ENCODE measurements around the gene RBM4B.

RBM4B gene

DNA sequence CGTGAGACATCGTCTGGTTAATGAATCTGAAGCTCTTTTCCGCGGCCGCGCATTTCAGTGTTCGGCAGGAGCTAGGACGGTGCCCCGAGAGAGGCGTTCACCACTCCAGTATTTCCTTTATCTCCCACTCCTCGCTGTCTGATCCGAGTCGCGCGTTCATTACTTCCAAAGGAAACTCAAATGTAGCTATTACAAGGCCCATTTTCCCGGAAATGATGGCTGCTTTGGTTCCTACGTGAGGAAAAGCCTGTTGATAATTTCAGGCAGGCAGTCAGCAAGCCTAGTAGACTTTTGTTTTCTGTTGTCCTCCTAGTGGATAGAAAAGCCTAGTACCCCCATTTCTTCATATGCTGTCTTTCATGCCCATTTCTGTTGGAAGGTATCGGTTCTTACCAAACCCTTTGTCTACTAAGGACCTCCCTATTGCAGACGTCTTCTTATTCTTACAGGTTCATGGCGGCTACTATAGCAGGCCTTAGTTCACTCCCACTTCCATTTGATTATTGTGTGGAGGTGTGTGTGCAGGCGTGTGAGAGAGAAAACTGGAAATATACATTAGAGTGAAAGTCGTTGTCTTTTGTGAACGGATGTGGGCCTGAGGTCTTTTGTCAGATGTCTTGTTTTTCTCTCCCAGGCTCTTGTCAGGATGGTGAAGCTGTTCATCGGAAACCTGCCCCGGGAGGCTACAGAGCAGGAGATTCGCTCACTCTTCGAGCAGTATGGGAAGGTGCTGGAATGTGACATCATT lies 38.4 kb downstream of the RBM4B start:
- no peak for DNase-seq

DNA sequence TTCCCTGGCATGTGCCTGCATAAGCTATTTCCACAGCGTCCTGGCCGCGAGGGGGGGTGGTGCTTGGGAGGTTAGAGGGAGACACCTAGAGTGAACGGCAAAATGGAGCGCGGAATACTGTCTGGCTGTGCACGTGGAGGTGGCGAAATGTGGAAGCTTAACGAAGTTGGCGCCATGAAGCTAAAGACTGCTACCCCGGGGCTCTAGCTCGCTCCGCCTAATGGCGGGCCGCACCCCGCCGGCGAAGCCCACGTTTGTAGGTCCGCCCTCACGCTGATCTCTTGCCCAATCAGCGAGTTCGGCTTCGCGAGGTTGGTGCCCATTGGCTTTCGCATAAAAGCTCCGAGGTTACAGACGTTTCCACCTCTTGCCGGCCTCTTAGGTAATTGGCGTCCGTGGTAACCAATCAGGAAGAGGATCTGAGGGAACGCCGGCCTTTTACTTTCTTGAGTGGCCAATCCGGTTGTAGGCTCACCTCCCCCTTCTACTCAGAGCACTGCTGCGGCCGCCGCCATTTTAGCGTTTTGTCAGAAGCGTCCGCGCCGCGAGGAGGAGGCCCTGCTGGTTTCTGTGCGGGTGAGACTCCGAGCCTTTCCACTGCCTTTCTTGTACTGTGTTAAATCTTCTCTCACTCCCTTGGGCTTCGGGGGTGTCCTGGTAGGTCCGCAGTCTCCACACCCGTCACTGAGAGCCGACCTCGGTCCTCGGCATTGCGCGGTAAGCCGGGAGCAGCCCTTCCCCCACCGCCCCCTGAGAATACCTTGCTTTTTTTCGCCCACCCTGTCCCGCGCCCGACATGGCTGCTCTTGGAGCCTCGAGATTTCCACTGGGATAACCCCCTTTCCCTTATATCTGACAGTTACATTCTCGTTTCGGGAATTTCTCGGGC lies 39.3 kb downstream of the RBM4B start, which contains the start of gene RBM4:
Gene RBM4, plus strand, starts transcription at position 527 of the 889 bp plus-strand sequence. CDS start 1,009 bp downstream, outside the sequence.
- peak; percentile 98 for DNase-seq

DNA sequence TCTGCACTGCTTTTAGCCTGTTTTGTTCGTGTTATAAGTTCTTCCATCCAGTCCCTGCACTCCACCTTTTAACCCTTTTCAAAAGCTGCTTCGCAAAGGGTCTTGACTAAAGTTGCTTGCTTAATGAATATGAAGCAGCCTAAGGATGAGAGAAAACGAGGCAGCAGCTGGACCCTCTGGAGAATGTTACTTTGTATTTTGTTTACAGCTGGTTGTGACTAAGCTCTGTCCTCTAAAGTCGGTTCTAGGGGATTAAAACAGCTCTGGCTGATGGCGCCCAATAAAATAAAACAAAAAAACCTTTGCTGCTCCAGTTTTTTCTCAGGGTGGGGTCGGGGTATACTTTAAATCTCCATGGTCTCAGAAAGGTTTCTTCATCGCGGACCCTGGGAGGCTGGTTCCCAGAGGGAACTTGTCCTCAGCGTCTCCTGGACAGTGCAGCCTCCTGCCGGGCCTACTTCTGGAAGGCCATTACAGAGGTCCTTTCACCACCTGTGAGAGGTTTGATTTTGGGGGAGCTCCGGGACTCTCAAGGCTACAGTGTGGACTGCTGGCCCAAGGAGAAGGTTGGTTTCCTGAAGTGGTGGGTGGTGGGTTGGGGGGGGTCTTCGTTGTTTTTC lies 40.0 kb downstream of the RBM4B start:
- no peak for DNase-seq

DNA sequence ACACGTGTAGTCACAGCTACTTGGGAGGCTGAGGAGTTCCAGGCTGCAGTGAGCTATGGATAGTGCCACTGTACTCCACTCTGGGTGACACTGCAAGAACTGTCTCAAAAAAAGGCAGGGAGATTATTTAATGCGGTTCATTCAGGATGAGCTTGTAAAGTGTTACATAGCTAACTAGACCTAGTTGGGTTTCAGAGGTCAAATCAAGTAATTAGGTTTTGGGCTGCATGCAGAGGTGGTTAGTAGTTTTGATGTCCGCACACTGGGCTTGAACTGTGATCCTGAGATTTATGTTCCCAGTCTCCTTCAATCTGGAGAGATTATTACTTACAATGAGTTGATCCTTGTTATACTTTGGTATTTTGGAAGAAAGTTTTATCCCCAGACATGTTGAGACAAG lies 41.3 kb downstream of the RBM4B start:
- no peak for DNase-seq

DNA sequence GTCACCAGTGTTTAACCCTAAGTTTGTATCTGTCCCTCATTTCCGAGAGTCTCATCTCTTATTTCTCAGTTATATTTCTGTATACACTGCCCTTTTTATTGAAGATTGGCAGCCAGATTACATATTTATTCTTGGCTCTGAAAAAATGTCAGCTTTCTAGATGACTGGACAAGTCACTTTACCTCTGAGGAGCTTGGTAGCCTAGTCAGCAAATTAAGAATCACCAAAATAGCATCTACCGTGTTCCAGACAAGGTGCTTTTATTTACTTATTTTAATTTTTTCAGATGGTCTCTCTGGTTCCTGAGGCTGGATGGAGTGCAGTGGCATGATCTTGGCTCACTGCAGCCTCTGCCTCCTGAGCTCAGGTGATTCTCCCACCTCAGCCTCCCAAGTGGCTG lies 44.7 kb downstream of the RBM4B start:
- no peak for DNase-seq

DNA sequence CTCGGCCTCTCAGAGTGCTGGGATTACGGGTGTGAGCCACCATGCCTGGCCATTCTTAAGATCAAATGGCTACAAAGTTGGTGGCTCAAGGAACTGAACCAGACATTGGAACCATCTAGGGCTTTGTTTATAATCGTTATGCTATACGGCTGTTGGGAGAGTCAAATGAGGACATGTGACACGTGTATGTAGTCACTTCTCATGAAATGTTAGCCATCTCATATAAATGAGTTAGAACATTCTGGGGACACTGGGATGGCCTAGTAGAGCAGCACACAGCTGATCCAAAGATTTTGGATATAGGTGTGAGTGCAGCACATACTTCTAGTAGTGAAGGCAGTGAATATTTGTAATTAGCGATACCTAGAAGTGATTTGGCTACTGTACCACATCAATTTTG lies 45.8 kb downstream of the RBM4B start:
- no peak for DNase-seq

DNA sequence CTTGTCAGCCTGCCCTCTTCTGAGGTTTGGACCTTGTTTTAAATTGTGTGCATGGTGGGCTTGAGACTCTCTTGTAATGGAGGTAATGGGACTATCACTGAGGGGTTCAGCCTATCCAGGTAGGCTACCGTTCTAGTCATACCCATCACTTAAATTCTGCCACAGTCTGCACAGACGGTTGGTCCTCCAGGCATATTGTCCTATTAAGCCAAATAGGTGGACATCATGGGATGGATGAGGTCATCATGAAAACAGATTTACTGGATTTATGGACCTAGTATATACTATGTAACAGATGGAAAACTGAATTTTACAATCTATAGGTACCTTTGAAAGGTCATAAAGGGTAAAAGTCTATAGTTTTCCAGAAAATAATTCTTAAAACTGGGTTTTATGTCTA lies 48.3 kb downstream of the RBM4B start:
- no peak for DNase-seq

DNA sequence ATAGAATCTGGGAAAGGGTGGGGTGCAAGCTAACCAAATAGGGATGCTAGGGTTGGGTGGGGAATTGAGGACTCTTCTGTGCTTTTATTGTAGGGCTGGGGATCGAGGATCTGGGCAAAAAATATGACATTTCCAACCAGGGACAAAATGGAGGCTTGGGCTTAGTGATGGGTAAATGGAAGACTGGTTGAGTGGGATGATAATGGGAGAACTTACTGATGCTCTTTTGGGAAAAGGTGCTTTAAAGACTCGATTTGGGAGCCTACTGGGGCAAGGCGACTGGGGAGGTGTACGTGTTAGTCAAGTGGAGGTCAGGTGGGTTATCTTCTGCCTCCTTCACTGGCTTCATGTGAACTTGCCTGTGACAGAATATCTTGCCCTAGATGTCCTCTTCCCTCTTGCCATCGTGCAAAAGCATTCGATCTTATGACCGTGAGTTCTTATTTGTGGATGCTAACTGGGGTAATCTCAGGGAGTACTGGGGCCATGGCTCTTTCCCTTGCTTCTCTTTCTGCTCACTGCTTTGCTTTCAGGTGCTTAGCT lies 49.6 kb downstream of the RBM4B start:
- DNase-seq = no peak

DNA sequence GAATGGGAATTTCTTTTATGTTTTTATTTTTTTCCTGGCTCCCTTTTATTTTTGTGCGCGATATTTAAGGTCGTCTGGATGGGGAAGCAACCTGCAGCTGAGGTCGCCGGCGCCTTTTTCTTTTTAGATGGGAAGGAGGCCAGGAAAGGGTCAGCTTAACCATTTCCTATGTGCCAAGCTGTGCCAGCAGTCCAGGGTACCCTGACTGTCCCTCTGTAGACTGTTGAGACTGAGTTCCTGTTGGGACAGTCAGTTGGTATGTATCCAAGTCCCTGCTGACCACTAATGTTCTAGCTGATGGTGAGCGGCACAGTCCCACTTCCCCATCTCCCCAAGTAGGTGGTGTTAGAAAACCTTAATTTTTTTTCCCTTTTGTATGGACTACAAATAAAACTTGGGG lies 50.8 kb downstream of the RBM4B start:
- DNase-seq = no peak

DNA sequence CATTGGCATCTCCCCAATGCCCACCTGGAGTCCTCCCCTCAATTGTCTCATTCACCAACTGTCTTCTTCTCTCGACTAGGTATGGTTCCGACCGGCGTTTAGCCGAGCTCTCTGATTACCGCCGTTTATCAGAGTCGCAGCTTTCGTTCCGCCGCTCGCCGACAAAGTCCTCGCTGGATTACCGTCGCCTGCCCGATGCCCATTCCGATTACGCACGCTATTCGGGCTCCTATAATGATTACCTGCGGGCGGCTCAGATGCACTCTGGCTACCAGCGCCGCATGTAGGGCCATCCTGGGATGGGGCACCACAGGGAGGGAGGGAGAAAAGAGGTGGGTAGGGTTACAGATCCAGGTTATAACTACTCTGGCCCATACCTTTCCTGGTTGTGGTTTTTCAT lies 51.3 kb downstream of the RBM4B start:
- no peak for DNase-seq

DNA sequence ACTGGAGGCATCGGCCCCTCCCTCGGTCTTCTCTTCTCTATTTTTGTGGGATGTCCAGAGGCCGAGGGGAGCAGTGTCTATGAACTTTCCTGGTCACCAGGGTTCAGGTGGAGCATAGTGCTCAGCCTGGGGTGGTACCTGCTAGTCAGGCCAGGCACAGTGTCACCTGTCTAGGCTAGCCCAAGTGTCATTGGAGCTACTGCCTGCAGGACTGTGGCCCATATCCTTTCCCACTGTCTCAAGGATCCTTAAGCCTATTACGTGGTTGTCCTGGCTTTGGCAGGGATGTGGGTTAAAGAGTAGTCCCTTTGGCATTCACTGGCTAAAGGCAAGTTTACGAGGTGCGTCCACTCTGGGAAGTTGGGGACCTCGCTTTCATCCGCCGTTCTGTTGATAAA lies 51.9 kb downstream of the RBM4B start:
- no peak for DNase-seq

DNA sequence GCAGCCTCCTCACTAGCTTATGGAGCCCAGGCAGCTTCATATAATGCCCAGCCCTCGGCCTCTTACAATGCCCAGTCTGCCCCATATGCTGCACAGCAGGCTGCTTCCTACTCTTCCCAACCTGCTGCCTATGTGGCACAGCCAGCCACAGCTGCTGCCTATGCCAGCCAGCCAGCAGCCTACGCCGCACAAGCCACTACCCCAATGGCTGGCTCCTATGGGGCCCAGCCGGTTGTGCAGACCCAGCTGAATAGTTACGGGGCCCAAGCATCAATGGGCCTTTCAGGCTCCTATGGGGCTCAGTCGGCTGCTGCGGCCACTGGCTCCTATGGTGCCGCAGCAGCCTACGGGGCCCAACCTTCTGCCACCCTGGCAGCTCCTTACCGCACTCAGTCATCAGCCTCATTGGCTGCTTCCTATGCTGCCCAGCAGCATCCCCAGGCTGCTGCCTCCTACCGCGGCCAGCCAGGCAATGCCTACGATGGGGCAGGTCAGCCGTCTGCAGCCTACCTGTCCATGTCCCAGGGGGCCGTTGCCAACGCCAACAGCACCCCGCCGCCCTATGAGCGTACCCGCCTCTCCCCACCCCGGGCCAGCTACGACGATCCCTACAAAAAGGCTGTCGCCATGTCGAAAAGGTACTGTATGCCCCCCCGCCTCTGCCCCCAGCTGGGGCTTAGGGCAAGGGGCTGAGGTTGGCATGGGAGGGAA lies 52.5 kb downstream of the RBM4B start:
- no peak for DNase-seq

DNA sequence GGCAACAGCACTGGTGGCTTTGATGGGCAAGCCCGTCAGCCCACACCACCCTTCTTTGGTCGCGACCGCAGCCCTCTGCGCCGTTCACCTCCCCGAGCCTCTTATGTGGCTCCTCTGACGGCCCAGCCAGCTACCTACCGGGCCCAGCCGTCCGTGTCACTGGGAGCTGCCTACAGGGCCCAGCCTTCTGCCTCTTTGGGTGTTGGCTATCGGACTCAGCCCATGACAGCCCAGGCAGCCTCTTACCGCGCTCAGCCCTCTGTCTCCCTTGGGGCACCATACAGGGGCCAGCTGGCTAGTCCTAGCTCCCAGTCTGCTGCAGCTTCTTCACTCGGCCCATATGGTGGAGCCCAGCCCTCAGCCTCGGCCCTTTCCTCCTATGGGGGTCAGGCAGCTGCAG lies 53.2 kb downstream of the RBM4B start:
- no peak for DNase-seq

DNA sequence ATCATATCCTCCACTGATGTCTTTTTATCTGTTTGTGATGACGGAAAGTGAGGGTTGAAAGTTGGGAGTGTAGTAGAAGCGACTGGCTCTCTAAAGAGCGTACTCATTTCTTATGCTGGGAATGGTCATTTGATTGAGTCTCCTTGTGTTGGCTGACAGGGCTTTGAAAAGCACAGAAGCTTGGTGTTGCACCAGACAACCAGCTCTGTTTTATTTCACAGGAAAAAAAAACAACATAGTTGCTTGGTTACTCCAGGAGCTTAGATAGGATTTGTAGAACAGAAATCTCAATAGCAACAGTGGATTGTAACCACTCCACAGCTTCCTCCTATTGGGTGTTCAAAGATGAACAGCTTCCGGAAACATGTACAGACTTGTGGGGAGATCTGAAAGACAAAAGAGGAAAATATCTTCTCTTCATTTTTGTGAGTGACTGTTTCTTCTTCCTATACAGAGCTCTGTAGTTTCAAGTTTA lies 58.6 kb downstream of the RBM4B start:
- no peak for DNase-seq

DNA sequence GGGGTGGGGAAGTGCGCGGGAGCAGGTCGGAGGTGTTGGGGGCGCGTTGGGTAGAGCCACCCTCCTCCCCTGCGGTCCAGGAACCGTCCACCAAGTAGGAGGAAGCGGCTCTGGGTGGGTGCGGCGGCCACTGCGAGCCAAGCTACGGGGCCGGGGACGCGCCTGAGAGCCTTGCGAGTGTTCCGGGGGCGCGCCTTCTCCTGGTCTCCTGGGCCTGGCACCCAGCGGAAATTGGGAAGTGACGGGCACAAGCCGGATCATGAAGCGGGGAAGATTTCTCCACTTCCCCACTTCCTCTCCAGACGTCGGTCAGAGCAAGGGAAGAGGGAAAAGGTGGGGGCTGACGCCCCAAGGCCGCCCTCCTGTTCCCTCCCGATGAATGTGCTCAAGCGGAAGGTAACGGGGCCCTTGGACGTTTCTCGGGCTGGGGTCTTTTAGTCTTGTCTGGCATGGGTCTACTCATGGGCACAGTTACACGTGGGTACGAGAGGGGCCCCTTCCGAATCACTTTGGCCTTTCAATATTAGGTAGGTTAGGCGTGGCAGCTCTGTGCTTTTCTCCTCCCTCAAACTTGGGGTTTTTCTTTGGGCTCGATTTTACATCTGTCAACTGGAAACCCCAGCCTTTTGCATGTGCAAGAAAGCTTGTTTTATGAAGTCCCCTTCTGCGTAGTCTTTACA lies 60.4 kb downstream of the RBM4B start:
- peak; percentile 16 for DNase-seq

DNA sequence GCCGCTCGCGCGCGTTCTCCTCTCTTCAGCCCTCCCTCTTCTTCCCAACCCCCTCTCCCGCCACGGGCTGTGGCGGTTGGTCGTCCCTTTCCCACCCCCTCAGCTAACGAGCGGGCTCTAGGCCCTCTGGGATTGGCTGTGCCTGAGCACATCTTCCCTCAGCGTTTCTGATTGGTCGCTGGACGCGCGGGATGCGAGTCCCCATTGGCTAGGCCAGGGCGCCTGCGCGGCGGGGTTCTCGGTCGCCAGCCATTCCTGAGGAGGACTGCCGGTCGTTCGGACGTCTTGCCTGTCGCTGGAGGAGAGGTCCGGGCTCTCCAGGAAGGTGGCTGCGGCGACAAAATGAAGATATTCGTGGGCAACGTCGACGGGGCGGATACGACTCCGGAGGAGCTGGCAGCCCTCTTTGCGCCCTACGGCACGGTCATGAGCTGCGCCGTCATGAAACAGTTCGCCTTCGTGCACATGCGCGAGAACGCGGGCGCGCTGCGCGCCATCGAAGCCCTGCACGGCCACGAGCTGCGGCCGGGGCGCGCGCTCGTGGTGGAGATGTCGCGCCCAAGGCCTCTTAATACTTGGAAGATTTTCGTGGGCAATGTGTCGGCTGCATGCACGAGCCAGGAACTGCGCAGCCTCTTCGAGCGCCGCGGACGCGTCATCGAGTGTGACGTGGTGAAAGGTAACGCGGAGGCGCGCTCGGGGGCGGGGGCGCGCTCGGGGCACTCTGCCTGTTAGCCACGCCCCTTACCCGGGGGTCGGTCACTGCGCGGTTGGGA lies 61.1 kb downstream of the RBM4B start, which contains the start of gene RBM14:
Gene RBM14, plus strand, starts transcription at position 252 of the 776 bp plus-strand sequence. Its CDS starts 91 bp downstream, at position 343.
- DNase-seq = peak; percentile 99
